HG03095 (cell line): ENCODE results near the gene ACTC1.

ENCODE experiments used
- ATAC-seq: cut with Tn5 transposase; IDR thresholded peaks from one replicate; pipeline ENCODE4 v1.9.1; 2021; ENCODE audit warnings: moderate library complexity; ENCODE audit not compliant: unreplicated experiment

Gene ACTC1

DNA sequence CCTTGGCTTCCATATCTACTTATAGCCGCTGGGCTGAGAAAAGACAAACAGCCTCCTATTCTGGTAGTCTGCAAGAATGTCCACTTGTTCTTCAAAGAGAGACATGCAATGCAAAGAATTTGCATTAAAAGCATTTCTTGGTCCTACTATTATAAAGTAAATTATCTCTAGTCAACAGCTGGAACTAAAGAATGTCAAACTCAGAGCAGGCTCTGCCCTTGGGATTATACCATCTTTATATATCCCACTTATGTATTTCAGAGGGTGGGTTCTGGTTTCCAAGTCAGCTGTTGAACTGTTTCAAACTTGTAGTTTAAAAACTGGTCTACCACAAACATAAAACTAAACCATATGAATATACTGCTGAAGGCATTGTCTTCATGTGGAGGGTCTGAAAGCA, 7.0 kb upstream of the ACTC1 start:
- no peak for ATAC-seq

DNA sequence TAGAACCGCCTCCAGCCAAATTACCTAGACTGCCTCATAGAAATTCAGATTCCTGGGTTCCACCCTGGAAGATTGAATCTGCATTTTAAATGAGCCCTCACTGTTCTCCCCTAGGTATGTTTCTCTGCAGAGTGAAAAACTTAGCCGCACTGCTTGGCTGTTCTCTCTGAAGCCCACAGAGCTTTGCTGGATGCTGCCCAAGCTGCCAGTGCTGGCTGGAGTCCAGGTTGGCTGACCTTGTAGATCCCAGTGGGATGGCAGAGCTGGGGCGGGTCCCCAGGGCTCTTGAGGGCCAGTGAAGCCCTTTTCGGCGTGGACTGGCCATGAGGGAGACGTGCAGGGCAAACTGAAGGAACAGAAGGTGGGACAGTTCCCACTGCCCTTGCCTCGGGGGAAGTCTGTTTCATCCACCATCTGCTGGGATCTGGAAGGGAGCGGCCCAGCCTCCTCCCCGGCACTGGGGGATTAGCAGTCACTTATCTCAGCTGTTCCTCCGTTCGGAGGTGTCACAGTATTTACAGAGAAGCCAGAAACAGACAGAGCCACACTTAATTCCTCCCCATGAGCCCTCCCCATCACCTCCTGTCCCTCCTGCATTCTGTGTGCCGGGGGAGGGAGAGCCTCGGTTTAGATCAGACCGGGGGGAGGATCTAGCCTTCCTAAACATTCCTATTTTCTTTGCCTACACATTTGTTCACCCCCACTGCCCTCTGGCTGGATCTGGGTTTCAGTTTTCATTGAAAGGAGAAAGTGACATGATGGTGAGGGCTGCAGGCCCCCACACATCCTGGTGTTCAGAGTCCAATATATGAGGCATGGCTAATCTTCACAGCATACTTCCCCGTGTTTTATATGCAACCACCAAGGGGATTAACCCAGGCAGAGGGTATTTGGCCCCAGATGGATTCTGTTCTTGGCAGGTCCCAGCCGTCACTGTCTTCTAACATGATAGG, 4.1 kb upstream of the ACTC1 start:
- ATAC-seq, result no peak

DNA sequence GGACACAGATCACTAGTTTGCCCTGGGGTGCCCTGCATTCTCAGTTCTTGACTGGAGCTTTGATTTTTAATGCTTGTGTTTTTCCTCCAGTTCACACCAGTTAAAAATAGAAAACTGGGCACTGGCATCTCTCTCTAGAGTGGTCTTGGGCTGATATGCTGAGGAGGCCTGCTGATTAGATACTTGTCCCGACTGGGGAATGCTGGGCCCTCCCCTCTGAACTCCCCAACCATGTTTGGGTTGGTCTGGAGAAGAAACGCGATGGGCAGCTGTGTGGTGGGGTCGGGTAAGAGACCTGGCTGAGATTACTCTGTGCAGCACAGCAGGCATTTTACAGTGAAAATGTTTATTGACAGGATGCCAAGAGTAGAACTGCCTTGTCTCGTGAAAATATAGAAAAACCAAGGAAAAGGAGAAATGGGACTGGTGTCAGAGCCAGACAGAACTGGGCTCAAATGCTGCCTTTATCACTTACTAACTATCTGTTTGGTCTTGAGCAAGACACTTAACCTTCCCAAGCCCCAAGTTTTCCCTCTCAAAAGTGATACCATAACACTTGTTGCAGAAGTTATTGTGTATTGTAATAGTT, 1.6 kb upstream of the ACTC1 start:
- ATAC-seq, result no peak

DNA sequence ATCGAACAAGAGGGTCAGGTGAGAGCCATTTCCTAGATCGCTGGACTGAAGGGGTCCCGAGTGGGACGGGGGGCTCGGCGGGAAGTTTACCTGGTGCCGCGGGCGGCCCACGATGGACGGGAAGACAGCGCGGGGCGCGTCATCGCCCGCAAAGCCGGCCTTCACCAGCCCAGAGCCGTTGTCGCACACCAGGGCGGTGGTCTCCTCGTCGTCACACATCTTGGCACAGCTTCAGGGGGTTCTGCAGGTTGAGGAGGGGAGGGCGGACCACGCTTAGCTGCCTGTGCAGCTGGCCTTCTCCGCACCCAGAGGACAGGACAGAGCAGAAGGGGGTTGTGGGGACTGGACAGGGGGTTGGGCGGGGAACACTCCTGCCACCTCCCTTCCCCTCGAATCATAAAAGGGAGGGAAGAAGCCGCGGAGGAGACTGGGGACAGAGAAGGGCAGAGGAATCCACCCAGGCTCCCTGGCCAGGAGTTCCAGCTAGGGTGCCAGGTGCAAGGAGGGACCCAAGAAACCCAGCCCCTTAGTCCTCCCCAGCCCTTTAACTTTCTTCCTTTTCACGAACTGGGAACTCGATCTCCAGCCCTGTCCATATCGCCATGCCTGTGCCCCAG, 651 bp downstream of the ACTC1 start:
- no peak for ATAC-seq

DNA sequence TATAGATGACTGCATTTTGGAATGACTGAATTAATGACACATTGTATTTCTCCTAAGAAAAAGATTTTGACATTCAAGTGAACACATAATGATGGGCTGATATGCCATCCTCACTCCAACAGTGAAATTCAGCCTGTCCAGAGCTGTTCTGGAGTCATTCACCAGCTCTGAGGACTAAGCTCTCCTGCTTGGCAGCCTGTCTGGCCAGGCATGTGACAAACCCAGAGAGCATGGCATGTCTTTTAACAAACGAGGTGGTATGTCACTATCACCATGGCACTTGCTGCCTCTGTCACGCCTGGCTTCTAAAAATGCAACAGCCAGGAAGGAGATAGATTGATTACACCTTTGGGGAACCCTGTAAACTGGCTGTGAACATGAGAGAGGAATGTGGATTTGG, 1.4 kb downstream of the ACTC1 start:
- no peak for ATAC-seq

DNA sequence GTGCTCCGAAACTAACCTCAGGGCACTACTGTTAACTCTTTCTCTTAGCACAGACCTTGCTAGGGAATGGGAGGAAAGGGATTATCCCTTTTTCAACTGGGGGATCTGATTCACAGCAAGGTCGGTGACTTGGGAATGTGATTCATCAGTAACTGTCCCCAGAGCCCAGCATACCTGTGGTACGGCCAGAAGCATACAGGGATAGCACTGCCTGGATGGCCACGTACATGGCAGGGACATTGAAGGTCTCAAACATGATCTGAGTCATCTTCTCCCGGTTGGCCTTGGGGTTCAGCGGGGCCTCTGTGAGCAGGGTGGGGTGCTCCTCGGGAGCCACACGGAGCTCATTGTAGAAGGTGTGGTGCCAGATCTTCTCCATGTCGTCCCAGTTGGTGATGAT, 2.3 kb downstream of the ACTC1 start:
- ATAC-seq, result no peak

DNA sequence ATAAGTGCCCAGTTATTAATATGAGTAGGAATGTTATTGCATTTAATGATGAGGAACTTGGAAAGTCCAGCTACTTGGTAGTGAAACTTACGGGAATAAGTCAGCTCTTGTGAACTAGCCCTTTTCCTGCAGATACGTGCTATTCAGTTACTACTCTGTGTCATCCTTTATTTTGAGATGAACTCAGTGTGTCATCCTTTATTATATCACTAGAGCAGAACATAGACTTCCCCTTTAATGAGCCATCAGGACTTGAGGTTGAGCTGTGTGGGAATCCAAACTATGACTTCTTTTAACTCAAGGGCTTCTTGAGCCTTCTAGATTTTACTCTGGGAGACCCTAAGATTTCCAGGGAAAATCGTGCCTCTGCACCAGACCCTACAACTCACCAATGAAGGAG, 3.6 kb downstream of the ACTC1 start:
- no peak for ATAC-seq

DNA sequence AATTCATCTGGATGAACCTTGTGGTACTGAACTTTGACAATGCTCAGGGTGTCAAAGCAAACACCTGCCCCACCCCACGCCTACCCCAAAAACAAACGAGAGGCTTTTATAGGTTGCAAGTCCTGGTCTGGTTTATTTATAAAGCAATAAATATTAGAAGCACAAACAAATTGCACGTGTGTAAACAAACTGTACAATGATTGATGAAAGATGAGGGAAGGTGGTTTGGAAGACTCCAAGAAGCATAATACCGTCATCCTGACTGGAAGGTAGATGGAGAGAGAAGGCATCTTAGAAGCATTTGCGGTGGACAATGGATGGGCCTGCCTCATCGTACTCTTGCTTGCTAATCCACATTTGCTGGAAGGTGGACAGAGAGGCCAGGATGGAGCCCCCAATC, 5.2 kb downstream of the ACTC1 start:
- no peak for ATAC-seq

DNA sequence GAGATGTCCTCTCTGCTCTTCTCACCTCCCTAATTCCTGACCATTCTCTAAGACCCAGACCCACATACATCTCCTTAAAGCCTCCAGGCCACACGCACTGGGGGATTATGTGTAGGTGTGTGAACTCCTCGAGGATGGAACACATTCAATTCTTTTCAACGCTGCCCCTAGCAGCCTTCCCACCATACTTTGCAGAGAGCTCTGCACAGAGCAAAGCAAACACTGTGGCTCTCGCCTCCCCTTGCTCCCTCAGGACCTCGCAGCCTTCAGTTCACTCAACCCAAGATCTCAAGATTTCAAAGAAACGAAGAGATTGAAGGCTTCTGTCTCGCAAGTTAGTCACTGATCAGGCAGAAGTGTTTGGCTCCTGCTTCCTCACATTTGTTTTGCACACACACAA, 6.0 kb downstream of the ACTC1 start:
- no peak for ATAC-seq

DNA sequence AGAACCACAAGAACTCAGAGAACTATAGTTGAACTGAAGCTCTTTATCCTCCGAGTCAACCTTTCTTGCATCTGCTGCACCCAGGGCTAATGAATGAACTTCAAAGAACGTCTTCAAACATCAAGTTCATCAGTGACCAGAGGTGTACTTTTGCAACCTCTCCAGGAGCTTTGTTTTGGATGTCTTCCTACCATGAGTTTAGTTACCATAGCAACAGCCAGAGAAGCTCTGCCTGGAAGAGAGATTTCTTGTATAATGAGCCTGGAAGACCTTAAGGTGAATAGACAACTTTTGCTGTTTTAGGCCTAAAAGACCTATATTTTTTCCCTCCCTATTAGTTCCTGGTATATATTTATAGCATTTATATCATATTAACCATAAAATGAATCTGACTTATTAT, 9.1 kb downstream of the ACTC1 start:
- ATAC-seq, result no peak

DNA sequence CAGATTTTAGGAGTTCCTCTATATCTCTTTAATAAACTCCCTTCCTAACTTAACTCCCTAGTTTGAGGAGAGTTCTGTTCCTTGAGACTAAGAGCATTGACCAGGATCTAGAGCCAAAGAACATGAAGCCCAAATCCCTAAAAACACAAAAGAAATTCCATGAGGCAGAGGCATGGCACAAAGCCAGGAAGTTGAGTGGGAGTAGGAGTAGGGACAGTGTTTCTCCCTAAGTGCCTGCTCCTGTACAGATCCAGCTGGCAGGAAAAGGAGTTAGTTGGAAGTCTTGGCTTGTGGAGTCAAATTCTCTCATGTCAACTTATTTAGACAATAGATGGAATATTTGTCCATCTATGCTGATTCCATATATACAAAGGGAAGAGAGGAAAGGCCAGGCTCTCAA, 11.4 kb downstream of the ACTC1 start:
- no peak for ATAC-seq

DNA sequence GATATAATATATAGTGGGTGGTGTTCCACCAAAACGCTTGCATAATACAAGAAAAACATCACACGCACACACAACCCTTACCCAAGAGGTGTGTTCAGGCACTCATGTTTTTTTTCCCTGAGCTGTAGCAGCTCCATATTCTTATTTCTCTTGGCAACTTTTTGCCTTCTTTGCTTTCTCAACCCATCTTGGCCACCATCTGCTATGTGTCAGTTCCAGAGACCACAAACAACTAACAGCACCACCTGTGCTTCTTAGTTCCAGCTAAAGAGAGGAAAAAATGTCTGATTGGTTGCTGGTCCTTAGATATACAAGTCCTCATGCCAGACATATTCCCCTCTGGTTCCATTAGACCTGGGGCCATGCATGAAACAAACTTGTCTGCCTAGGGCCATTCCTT, 11.9 kb downstream of the ACTC1 start:
- ATAC-seq, result no peak

DNA sequence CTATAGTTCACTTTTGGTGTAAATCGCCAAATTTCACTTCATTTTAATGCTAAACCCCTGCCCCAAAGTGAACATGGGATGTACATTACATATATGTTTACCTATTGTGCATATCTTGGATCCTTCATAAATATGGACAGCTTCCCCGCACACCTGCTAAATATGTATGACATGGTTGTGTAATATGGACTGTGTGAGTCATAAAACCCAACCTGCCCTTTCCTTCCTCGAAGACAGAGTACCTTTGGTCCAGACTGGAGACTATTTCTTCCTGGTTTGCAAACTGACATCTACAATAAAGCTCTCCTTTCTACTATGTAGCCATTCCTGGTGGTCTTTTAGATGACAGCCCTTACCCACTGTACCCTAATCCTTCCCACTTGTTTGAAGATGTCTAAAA, 12.4 kb downstream of the ACTC1 start:
- no peak for ATAC-seq

DNA sequence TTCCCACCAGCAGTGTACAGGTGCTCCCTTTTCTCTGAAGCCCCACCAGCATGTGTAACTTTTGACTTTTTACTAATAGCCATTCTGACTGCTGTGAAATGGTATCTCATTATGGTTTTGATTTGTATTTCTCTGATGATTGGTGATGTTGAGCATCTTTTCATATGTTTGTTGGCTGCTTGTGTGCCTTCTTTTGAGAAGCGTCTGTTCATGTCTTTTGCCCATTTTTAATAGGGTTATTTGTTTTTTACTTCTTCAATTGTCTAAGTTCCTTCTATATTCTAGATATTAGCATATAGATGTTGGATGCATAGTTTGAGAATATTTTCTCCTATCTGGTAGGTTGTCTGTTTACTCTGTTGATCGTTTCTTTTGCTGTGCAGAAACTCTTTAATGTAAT, 14.6 kb downstream of the ACTC1 start:
- ATAC-seq, result no peak

DNA sequence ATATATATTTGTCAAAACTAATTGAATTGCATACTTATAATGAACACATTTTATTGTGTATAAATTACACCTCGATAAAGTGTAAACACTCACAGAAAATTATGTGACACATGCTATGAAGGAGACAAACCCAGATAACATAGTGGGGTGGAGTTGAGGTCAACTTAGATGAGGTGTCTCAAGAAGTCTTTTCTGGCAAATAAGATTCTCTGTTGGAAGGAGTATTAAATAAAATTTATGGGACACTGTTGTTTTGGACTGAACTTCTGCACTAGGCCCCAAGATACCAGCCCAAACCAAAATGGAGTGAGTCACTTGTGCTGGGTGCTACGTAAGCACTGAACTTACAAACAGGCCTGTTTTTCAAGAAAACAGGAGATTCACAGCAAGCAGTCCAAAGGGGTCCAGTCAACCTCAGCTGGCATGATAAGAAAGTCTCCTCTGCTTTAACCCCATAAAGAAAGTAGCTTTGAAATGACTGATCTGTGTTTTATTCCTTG, 18.7 kb downstream of the ACTC1 start:
- ATAC-seq, result no peak

DNA sequence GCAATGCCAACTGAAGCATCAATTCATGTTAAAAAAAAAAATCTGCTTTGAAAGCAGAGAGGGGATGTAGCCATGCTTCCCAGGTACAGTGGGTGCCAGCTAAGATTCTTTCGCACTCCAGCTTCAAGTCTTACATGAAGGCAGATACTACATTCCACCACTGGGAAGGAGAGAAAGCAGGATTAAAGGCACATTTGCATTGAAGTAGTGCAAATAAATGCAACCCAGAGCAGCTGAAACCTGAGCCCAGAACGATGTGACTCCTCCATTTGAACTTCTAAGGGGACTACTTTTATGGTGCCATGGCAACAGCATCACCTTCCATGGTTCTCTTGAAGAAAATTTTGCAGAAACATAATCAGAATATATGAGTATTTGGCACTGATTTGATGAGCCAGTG, 21.4 kb downstream of the ACTC1 start:
- ATAC-seq, result no peak

DNA sequence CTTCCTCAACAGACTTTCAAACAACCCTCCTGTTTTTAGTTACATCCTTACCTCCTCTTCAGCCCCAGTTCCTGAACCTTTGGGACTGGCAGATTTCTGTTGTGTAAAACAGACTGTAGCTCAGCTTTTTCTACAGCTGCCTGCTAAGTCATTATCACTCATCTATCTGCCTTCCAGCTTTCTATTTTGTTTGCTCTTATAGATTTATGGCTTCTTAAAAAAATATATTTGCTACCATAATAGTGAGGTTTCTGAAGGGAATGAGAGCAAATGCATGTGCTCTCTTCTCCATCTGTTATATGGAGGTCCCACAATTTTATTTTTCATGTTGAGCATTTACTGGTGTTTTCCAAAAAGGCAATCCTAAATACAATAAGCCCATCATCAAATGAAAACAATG, 22.3 kb downstream of the ACTC1 start:
- ATAC-seq, result no peak

DNA sequence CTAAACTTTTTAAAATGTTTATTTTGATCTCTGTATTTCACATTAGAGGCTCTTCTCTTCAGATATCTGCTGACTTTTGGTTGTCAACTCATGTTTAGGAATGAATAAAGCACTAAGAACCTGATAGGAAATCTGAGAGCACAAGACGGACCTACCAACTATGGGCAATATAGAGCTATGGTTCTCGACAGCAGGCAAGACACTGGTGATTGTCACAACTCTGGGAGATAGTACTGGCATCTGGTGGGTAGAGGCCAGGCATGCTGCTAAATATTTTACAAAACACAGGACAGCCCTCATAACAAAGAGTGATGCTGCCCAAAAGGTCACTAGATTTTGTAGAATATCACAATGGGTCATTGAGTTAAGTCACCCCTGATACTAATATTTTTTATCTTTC, 23.0 kb downstream of the ACTC1 start:
- ATAC-seq, result no peak

DNA sequence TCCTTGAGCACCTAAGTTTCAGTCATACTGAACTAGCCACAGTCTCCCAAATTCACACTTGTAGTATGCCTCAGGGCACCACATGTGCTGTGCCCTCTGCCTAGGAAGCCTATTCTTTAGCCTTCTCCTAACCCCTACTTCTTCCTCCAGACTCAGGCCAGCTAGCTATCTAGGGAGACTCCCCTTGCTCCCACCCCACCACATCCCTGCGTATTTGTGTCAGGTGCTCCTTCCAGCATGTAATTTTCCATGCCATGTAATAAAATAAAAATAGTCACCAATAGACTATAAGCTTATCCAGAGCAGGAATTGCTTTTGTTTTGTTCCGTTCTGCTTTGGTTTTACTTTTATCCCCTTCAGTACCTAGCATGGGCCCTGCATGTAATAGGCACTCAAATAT, 25.6 kb downstream of the ACTC1 start:
- no peak for ATAC-seq

DNA sequence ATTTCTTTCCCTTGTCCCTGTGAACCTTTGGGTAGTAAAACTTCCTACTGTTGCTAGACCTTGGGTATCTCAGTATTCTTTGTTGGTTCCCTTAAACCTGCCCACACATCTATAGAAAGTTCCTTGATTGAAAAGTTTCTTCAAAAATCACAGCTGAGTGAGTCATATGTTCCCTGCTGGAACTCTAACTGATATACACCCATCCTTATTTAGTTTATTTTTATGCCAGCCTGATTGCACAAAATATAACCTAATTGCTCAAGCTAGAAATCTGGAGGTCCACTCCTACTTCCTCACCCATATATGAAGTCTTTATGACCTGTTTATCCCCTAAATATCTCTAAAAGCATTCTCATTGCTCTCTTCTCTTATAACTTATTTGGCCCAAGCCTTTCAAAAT, 26.8 kb downstream of the ACTC1 start:
- no peak for ATAC-seq

DNA sequence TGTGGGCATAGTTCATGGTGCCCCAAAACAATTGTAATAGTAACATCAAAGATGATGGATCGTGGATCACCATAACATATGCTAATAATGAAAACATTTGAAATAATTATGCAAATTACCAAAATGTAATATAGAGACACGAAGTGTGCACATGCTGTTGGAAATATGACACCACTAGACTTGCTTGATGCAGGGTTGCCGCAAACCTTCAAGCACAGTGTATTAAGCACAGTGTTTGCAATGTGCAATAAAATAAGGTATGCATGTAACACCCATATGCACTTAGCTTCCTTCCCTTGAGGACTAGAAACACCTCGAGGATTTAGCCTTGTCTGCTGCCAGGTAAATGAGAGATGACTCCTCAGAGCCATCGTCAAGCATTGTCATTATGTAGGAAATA, 29.6 kb downstream of the ACTC1 start:
- no peak for ATAC-seq

DNA sequence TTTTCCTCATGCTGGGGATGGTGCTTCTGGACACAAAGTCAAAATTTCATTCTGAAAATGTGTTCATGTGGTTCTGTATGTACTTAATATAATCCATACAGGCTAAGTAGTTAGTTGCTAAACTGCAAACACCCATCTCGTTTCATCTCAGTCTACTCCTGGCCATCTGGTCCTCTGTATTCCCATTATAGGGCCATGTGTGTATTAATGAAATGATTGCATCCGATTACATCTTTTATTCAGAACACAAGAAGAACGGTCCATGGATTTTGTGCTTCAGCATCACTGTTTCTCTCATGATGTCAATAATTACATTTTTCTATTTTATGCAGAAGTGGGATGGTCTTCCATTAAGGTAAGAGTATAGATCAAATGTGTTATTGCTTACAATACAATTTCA, 34.4 kb downstream of the ACTC1 start:
- no peak for ATAC-seq
